SK-N-SH (cell line): ENCODE measurements around the gene LRIG1. TPM values are rescaled to one million over a fixed set of nuclear protein-coding genes. Genes with fewer than 3 reads are reported as not detected.

Experiments used
- CTCF ChIA-PET: fragments of 300-600, 350-600 bp; formaldehyde crosslinking; extraction: SDS; loops from one replicate; lab custom pipeline; 2021; lab: Yijun Ruan, JAX
- POLR2A ChIA-PET: fragments of 350-600 bp; sonication (Branson Sonifier 250); formaldehyde crosslinking; extraction: SDS; loops from one replicate; lab custom pipeline; 2020; ENCODE audit warnings: antibody characterized with exemption, inconsistent platforms; lab: Yijun Ruan, JAX
- DNase-seq: peaks from one replicate; pipeline ENCODE4 v3.0.0; 2012
- H2AFZ ChIP-seq: fragments of 200-600 bp; sonication (generic); 2 replicates; pipeline ENCODE4 v1.8.1; 2016; ENCODE audit warnings: antibody characterized with exemption, mild to moderate bottlenecking, low read depth
- H3F3A ChIP-seq: fragments of 200-600 bp; sonication (generic); replicated peaks from 2 replicates; pipeline ENCODE3; 2016; ENCODE audit warnings: antibody characterized with exemption, mild to moderate bottlenecking; ENCODE audit not compliant: insufficient read depth
- H3K27ac ChIP-seq, 2 experiments: fragments of 200-500 bp in 1 of 2; fragments of 200-600 bp in 1 of 2; sonication (Bioruptor generic) in 1 of 2; sonication (generic), shearing (Covaris generic) in 1 of 2; 2 replicates each; pipeline versions ENCODE4 v1.5.1 to v1.6.1; 2014 to 2016; ENCODE audit warnings: low read depth in 2 of 2, inconsistent platforms in 1 of 2, low read length in 1 of 2, mild to moderate bottlenecking in 1 of 2, mixed read lengths in 1 of 2
- H3K27me3 ChIP-seq: fragments of 200-600 bp; sonication (generic), shearing (Covaris generic); 2 replicates; pipeline ENCODE4 v1.6.1; 2016; ENCODE audit warnings: mixed run types; ENCODE audit not compliant: insufficient read depth
- H3K36me3 ChIP-seq, 2 experiments: fragments of 200-500 bp in 1 of 2; fragments of 200-600 bp in 1 of 2; sonication (Bioruptor generic) in 1 of 2; sonication (generic) in 1 of 2; replicated peaks in 1 of 2; 2 replicates each; pipeline versions ENCODE3 to v1.5.1; 2014 to 2016; ENCODE audit warnings: low read length in 1 of 2, mild to moderate bottlenecking in 1 of 2; ENCODE audit not compliant: insufficient read depth in 2 of 2, control insufficient read depth in 1 of 2
- H3K4me1 ChIP-seq, 2 experiments: fragments of 200-500 bp in 1 of 2; fragments of 200-600 bp in 1 of 2; sonication (Bioruptor generic) in 1 of 2; sonication (generic), shearing (Covaris generic) in 1 of 2; 2 replicates each; pipeline versions ENCODE4 v1.5.1 to v1.6.1; 2014 to 2016; ENCODE audit warnings: low read depth in 1 of 2, low read length in 1 of 2, mixed run types in 1 of 2; ENCODE audit not compliant: insufficient read depth in 2 of 2, control insufficient read depth in 1 of 2
- H3K4me2 ChIP-seq: fragments of 200-600 bp; sonication (generic), shearing (Covaris generic); 2 replicates; pipeline ENCODE4 v1.6.1; 2017; ENCODE audit warnings: mixed run types
- H3K4me3 ChIP-seq, 2 experiments: fragments of 200-500 bp in 1 of 2; fragments of 200-600 bp in 1 of 2; sonication (Bioruptor generic) in 1 of 2; sonication (generic), shearing (Covaris generic) in 1 of 2; 2 replicates each; pipeline versions ENCODE4 v1.5.1 to v1.8.1; 2014 to 2016; ENCODE audit warnings: low read depth in 2 of 2, inconsistent platforms in 1 of 2, low read length in 1 of 2, mild to moderate bottlenecking in 1 of 2, mixed read lengths in 1 of 2, moderate library complexity in 1 of 2
- H3K79me2 ChIP-seq: fragments of 200-600 bp; sonication (generic); 2 replicates; pipeline ENCODE4 v1.8.1; 2017; ENCODE audit warnings: mild to moderate bottlenecking; ENCODE audit not compliant: insufficient read depth
- H3K9ac ChIP-seq: fragments of 200-600 bp; sonication (generic); 2 replicates; pipeline ENCODE4 v1.6.1; 2017; ENCODE audit warnings: mixed run types
- H3K9me2 ChIP-seq: fragments of 200-600 bp; sonication (generic); 2 replicates; pipeline ENCODE4 v1.6.1; 2017; ENCODE audit warnings: mixed run types
- H3K9me3 ChIP-seq: fragments of 200-600 bp; sonication (generic); 2 replicates; pipeline ENCODE4 v1.6.1; 2017; ENCODE audit warnings: mixed run types, mild to moderate bottlenecking, moderate library complexity
- H4K20me1 ChIP-seq: fragments of 200-600 bp; sonication (generic); 2 replicates; pipeline ENCODE4 v1.6.1; 2017; ENCODE audit warnings: mild to moderate bottlenecking, mixed run types; ENCODE audit not compliant: insufficient read depth
- ELF1 ChIP-seq: IDR thresholded peaks from 2 replicates; pipeline ENCODE4 v1.4.0; 2012
- FOSL2 ChIP-seq: IDR thresholded peaks from 2 replicates; pipeline ENCODE4 v1.4.0; 2012; ENCODE audit warnings: low read depth, mild to moderate bottlenecking, moderate library complexity, borderline replicate concordance
- FOXM1 ChIP-seq: IDR thresholded peaks from 2 replicates; pipeline ENCODE4 v1.4.0; 2012; ENCODE audit warnings: low read depth, mild to moderate bottlenecking
- MEF2A ChIP-seq: IDR thresholded peaks from 2 replicates; pipeline ENCODE4 v1.4.0; 2012; ENCODE audit warnings: low read depth, borderline replicate concordance
- NFIC ChIP-seq: IDR thresholded peaks from 2 replicates; pipeline ENCODE4 v1.4.0; 2012; ENCODE audit warnings: borderline replicate concordance
- POLR2AphosphoS5 ChIP-seq: IDR thresholded peaks from 2 replicates; pipeline ENCODE4 v1.6.1; 2012; ENCODE audit warnings: low read depth, low read length
- RAD21 ChIP-seq: IDR thresholded peaks from 2 replicates; pipeline ENCODE4 v1.6.1; 2012; ENCODE audit warnings: mild to moderate bottlenecking, low read length
- RCOR1 ChIP-seq: fragments of 150-350 bp; IDR thresholded peaks from 2 replicates; pipeline ENCODE4 v1.6.1; 2017; ENCODE audit warnings: antibody characterized with exemption, low read length
- SMC3 ChIP-seq: IDR thresholded peaks from 2 replicates; pipeline ENCODE4 v1.6.1; 2012; ENCODE audit warnings: low read depth, low read length, improper control_type of control experiment
- TEAD4 ChIP-seq: IDR thresholded peaks from 2 replicates; pipeline ENCODE4 v1.4.0; 2012; ENCODE audit warnings: mild to moderate bottlenecking, borderline replicate concordance; ENCODE audit not compliant: insufficient read depth
- USF2 ChIP-seq: fragments of 150-350 bp; IDR thresholded peaks from 2 replicates; pipeline ENCODE4 v1.6.1; 2017; ENCODE audit warnings: antibody characterized with exemption, low read length, low read depth, borderline replicate concordance
- WGBS: methylation state at CpG from one replicate; pipeline ENCODE4 v1.1.6; 2017; ENCODE audit warnings: low lambda C conversion rate; 5-methylcytosine and 5-hydroxymethylcytosine counted together
- polyA plus RNA-seq, 3 experiments: library from polyadenylated mRNA; depleted of rRNA; stranded (reverse); fragments of >200 nt; gene quantifications; 2 replicates each; pipeline ENCODE4 v1.2.3, GENCODE V29; 2012

LRIG1 gene
- polyA plus RNA-seq, 1 of the 3 experiments (the other 2 are of a cell fraction): 1.7 TPM

DNA sequence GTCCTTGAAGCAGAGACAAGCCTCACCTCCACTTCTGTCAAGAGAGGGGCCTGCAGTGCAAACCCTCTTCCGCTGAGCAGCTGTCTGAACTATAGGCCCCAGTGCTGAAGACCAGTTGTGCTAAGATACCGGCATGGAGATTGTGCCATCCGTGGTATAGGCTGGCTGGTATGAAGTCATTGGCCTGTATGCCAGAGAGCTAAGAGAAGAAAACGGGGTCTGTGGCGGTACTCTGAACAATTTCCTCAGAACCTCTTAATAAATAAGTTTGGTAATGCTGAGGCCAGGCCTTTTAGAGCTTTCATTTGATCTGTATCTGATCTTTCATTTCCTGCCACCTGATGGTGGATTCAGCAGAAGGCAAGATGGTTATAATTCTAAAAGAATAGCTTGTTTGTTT is 123.0 kb downstream of the LRIG1 start:
- Histone ChIP-seq H3K27ac (peak overlapping the region in 1 of 2 experiments; percentile 47; a peak in 2 of 4 replicates), H3K79me2 (no peaks in the 10 kb centered on the region), H4K20me1 (no peaks in the 10 kb centered on the region), H2AFZ (no peak overlapping the region), H3K9me2 (no peaks in the 10 kb centered on the region), H3K27me3 (no peaks in the 10 kb centered on the region), H3K4me1 (peaks cover 0 to 16% of the 10 kb centered on the region in 2 experiments; a peak in 1 of 4 replicates), H3K9me3 (no peaks in the 10 kb centered on the region), H3K4me3 (no peak overlapping the region), H3F3A (no peaks in the 10 kb centered on the region), H3K9ac (no peak overlapping the region), H3K36me3 (peaks cover 0 to 34% of the 10 kb centered on the region in 2 experiments), H3K4me2 (no peak overlapping the region)
- TF ChIP-seq USF2 (no peak), MEF2A (no peak), TEAD4 (no peak), SMC3 (no peak), RCOR1 (no peak), RAD21 (no peak), ELF1 (no peak), POLR2AphosphoS5 (no peak)
- DNase-seq: no peak
- POLR2A ChIA-PET: no interaction called here
- CTCF ChIA-PET: interaction anchor here (0.8 to 2.3 kb wide), 31 partner anchors 9 to 445 kb away, joined by 3 to 23 read pairs (median 5); no protein-coding TSS in a partner anchor
- 79% methylated on average over 4 of the region's 5 CpGs for WGBS

- Histone ChIP-seq H4K20me1 (no peaks in the 10 kb centered on the region), H3F3A (no peaks in the 10 kb centered on the region), H2AFZ (no peak overlapping the region), H3K27me3 (no peaks in the 10 kb centered on the region), H3K4me3 (no peak overlapping the region), H3K9me2 (no peaks in the 10 kb centered on the region), H3K27ac (no peak overlapping the region)
- 81% methylated on average over 2 of the region's 2 CpGs for WGBS
- DNase-seq: no peak
- POLR2A ChIA-PET: no interaction called here
- TF ChIP-seq NFIC (peak; percentile 52), FOXM1 (no peak), FOSL2 (peak; percentile 14; the same call in 1 of the 2 replicates)
- TF ChIP-seq, all 33 proteins: peak for 2
- H3K9ac ChIP-seq: no peak overlapping the region
- no peaks in the 10 kb centered on the region for H3K9me3 ChIP-seq
- peaks cover 0 to 26% of the 10 kb centered on the region in 2 experiments for H3K36me3 ChIP-seq
- peaks cover 0 to 23% of the 10 kb centered on the region in 2 experiments; a peak in 1 of 4 replicates for H3K4me1 ChIP-seq
- no peaks in the 10 kb centered on the region for H3K79me2 ChIP-seq
- CTCF ChIA-PET: interaction anchor here (0.6 to 2.0 kb wide), 2 partner anchors 9 to 33 kb away, joined by 3 to 23 read pairs; no protein-coding TSS in a partner anchor
- H3K4me2 ChIP-seq: no peak overlapping the region
These were observed 124.3 kb downstream of the LRIG1 start for GRCh38 chr3:66376568-66376967.
